Pericardium fibroblast (primary cell): ENCODE measurements around the gene RNF44. TPM values are rescaled to one million over a fixed set of nuclear protein-coding genes. Genes with fewer than 3 reads are reported as not detected.

ENCODE experiments used
- total RNA-seq: library from RNA; depleted of rRNA; stranded (reverse); fragments of >200 nt; gene quantifications from 2 replicates; pipeline ENCODE4 v1.2.3, GENCODE V29; 2015

RNF44 gene
- total RNA-seq, result 7.2 and 7.7 TPM in 2 replicates

GRCh38 chr5:176536902-176537553 lies at the start of gene RNF44:
Gene RNF44, minus strand, starts transcription at chr5:176537402. Its CDS starts 4,930 bp downstream, at chr5:176532472.

GRCh38 chr5:176548967-176549444 lies 11.8 kb upstream of the RNF44 start, which contains the start of gene CDHR2:
Gene CDHR2, plus strand, starts transcription at chr5:176549342. Its CDS starts 16,011 bp downstream, at chr5:176565353.

Other genes with a start within 250 kb of the RNF44 start
- gene KIAA1191, start 175.6 kb downstream of the RNF44 start, total RNA-seq, result 60.7 and 76.7 TPM in 2 replicates
- gene ARL10, start 171.9 kb downstream of the RNF44 start, total RNA-seq, result 3.0 and 3.2 TPM in 2 replicates
- 7.1 and 14.5 TPM in 2 replicates for gene NOP16, start 148.8 kb downstream of the RNF44 start, total RNA-seq
- 128 and 157 TPM in 2 replicates for gene HIGD2A, start 148.7 kb downstream of the RNF44 start, total RNA-seq
- 97.5 and 140 TPM in 2 replicates for gene CLTB, start 120.9 kb downstream of the RNF44 start, total RNA-seq
- 34.8 and 40.9 TPM in 2 replicates for gene FAF2, start 89.0 kb downstream of the RNF44 start, total RNA-seq
- gene CDHR2, start 11.9 kb upstream of the RNF44 start, total RNA-seq, result not detected in 2 replicates
- 1.8 and 1.9 TPM in 2 replicates for gene GPRIN1, start 72.8 kb upstream of the RNF44 start, total RNA-seq
- not detected in 2 replicates for gene SNCB, start 93.1 kb upstream of the RNF44 start, total RNA-seq
- gene EIF4E1B, start 93.3 kb upstream of the RNF44 start, total RNA-seq, result not detected in 2 replicates
- 28.1 and 39.4 TPM in 2 replicates for gene TSPAN17, start 110.1 kb upstream of the RNF44 start, total RNA-seq